T-cell (primary cell): ENCODE results near the gene MYO5C. TPM values are rescaled to one million over a fixed set of nuclear protein-coding genes. Genes with fewer than 3 reads are reported as not detected.

ENCODE experiments used
- ATAC-seq, 4 experiments: fragments of 200-7000 bp in 3 of 4; fragments of 150-1000 bp in 1 of 4; cut with Tn5 transposase; replicated peaks in 1 of 4; 1 replicate in 3 of 4; 2 replicates in 1 of 4; pipeline ENCODE4 v1.10.0; 2021; ENCODE audit warnings: moderate library complexity in 3 of 4, mild to moderate bottlenecking in 2 of 4, moderate number of reproducible peaks in 1 of 4
- CTCF ChIA-PET, 2 donors: fragments of 300-600 bp; sonication (Branson Sonifier 250); formaldehyde crosslinking; loops; one replicate each; lab custom pipeline; 2022; ENCODE audit warnings: antibody characterized with exemption in 2 of 2; lab: Charles Lee
- POLR2A ChIA-PET, 2 donors: fragments of 300-600 bp; sonication (Branson Sonifier 250); formaldehyde crosslinking; loops; one replicate each; lab custom pipeline; 2022; ENCODE audit warnings: antibody characterized with exemption in 2 of 2; lab: Charles Lee
- DNase-seq, 35 experiments: peaks; one replicate each; pipeline versions ENCODE4 v3.0.0 to v3.0.0-alpha.2; 2013 to 2023
- H3K27ac ChIP-seq: one replicate; pipeline ENCODE4 v1.5.1; 2013; ENCODE audit warnings: low read length
- H3K27me3 ChIP-seq, 2 experiments: replicated peaks in 1 of 2; 1 replicate in 1 of 2; 2 replicates in 1 of 2; pipeline versions ENCODE4 v1.6.1 to v1.7.0; 2013; ENCODE audit warnings: low read length in 1 of 2, mixed read lengths in 1 of 2; ENCODE audit not compliant: control insufficient read depth in 2 of 2, insufficient read depth in 2 of 2; ENCODE audit errors: extremely low read depth in 1 of 2
- H3K36me3 ChIP-seq, 2 donors: 1 replicate in 1 of 2; 2 replicates in 1 of 2; pipeline versions ENCODE4 v1.6.1 to v1.7.0; 2013; ENCODE audit warnings: low read length in 1 of 2; ENCODE audit not compliant: control insufficient read depth in 2 of 2, insufficient read depth in 1 of 2; ENCODE audit errors: extremely low read depth in 1 of 2
- H3K4me1 ChIP-seq, 2 experiments: 1 replicate in 1 of 2; 2 replicates in 1 of 2; pipeline versions ENCODE4 v1.6.1 to v1.7.0; 2013; ENCODE audit warnings: low read length in 2 of 2, mixed read lengths in 1 of 2; ENCODE audit not compliant: insufficient read depth in 2 of 2, control insufficient read depth in 1 of 2; ENCODE audit errors: extremely low read depth in 1 of 2
- H3K4me3 ChIP-seq, 2 donors: 1 replicate in 1 of 2; 2 replicates in 1 of 2; pipeline versions ENCODE4 v1.5.1 to v1.7.0; 2013; ENCODE audit warnings: mild to moderate bottlenecking in 2 of 2, low read length in 1 of 2, moderate library complexity in 1 of 2; ENCODE audit not compliant: control insufficient read depth in 1 of 2; ENCODE audit errors: extremely low read depth in 1 of 2
- H3K9me3 ChIP-seq: 2 replicates; pipeline ENCODE4 v1.7.0; 2013
- H3K27ac Mint-ChIP-seq, 2 donors: one replicate each; pipeline ENCODE4 v1.8.0; 2020 to 2021; ENCODE audit warnings: mild to moderate bottlenecking in 2 of 2, mixed read lengths in 2 of 2
- H3K27me3 Mint-ChIP-seq, 2 donors: one replicate each; pipeline ENCODE4 v1.8.0; 2021 to 2022; ENCODE audit warnings: mixed read lengths in 2 of 2
- H3K36me3 Mint-ChIP-seq: one replicate; pipeline ENCODE4 v1.8.0; 2021; ENCODE audit warnings: mixed read lengths
- H3K4me1 Mint-ChIP-seq, 3 donors: one replicate each; pipeline ENCODE4 v1.8.0; 2020 to 2022; ENCODE audit warnings: mixed read lengths in 3 of 3, mild to moderate bottlenecking in 1 of 3
- H3K4me3 Mint-ChIP-seq, 3 donors: one replicate each; pipeline ENCODE4 v1.8.0; 2020 to 2022; ENCODE audit warnings: mild to moderate bottlenecking in 3 of 3, mixed read lengths in 3 of 3, moderate library complexity in 3 of 3
- H3K9me3 Mint-ChIP-seq, 3 donors: one replicate each; pipeline ENCODE4 v1.8.0; 2020 to 2022; ENCODE audit warnings: mixed read lengths in 3 of 3
- WGBS: methylation state at CpG from one replicate; pipeline ENCODE4 v1.1.5; 2013; ENCODE audit warnings: missing lambda C conversion rate; ENCODE audit not compliant: insufficient coverage; 5-methylcytosine and 5-hydroxymethylcytosine counted together
- total RNA-seq, 35 experiments: library from RNA in 6 of 35; stranded (reverse) in 6 of 35; fragments of 120-200 nt in 1 of 35; gene quantifications; one replicate each; pipeline versions ENCODE4 v1.2.1 to v1.2.4 and lab custom pipeline; 2013 to 2026

MYO5C gene
- total RNA-seq, 5 donors from 2014 or later (not counting 1 experiment from before 2014, with no cell fraction given) = 0.33 to 0.73 (median 0.53) TPM

DNA sequence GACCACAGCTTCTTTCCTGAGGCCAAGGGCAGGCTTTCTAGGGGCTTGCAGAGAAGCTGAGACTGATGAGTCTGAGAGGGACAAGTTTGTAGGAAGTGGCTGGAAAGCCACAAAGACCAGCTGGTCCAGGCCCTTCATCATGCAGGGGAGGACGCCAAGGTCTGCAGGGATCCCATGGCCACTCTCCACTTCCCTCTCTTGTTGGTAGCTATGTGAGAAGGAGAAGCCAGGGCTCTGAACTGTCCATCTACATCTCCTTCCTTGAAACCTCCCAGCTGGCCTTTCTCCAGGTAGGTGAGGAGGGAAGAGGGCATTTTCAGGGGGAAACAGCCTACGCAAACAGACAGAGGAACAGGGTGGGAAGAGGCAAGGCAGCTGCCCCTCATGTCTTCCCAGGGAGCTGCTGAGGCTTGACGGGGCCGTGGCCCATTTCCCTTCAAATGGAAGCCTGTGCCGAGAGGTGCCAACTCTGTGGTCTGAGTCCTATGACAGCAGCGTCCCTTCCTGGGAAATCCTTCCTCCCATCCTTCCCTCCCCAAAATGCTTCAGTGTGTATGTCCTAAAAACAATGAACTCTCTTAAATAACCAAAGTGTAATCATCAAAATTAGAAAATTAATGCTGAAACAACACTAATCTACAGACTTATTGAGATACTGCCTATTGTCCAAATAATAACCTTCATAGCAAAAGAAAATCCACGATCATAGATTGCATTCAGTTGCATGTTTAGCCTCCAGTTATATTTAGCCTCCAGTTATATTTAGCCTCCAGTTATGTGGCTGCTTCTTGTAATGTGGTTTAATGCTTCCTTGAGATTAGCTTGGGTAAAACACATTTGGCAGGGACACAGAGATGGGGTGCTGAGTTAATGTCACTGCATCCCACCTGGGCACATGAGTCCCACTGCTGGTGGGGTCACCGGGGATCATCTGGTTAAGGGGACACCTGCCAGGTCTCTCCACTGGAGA lies 140.4 kb downstream of the MYO5C start:
- no peaks in the 10 kb centered on the region for H3K9me3 Mint-ChIP-seq
- H3K27me3 ChIP-seq = no peaks in the 10 kb centered on the region
- H3K27me3 Mint-ChIP-seq = no peaks in the 10 kb centered on the region
- ATAC-seq (no peak), DNase-seq (no peak)
- 60% methylated on average over 3 of the region's 8 CpGs for WGBS
- H3K36me3 ChIP-seq = peaks cover 8 to 40% of the 10 kb centered on the region in 2 donors
- peaks cover 47% of the 10 kb centered on the region for H3K36me3 Mint-ChIP-seq
- no peak overlapping the region for H3K4me3 ChIP-seq
- H3K4me1 Mint-ChIP-seq = peaks cover 4 to 20% (median 4%) of the 10 kb centered on the region in 3 donors
- H3K27ac ChIP-seq = no peak overlapping the region
- H3K27ac Mint-ChIP-seq = no peak overlapping the region
- ChIA-PET CTCF (interaction anchor here (0.5 to 1.4 kb wide), 4 partner anchors 17 to 569 kb away, joined by 3 to 4 read pairs (median 4); no protein-coding TSS in a partner anchor), POLR2A (interaction anchor here (0.6 to 1.9 kb wide), 2 partner anchors 15 to 25 kb away, joined by 6 to 9 read pairs; no protein-coding TSS in a partner anchor)
- H3K4me3 Mint-ChIP-seq = no peak overlapping the region
- H3K4me1 ChIP-seq = no peaks in the 10 kb centered on the region
- H3K9me3 ChIP-seq = no peaks in the 10 kb centered on the region

DNA sequence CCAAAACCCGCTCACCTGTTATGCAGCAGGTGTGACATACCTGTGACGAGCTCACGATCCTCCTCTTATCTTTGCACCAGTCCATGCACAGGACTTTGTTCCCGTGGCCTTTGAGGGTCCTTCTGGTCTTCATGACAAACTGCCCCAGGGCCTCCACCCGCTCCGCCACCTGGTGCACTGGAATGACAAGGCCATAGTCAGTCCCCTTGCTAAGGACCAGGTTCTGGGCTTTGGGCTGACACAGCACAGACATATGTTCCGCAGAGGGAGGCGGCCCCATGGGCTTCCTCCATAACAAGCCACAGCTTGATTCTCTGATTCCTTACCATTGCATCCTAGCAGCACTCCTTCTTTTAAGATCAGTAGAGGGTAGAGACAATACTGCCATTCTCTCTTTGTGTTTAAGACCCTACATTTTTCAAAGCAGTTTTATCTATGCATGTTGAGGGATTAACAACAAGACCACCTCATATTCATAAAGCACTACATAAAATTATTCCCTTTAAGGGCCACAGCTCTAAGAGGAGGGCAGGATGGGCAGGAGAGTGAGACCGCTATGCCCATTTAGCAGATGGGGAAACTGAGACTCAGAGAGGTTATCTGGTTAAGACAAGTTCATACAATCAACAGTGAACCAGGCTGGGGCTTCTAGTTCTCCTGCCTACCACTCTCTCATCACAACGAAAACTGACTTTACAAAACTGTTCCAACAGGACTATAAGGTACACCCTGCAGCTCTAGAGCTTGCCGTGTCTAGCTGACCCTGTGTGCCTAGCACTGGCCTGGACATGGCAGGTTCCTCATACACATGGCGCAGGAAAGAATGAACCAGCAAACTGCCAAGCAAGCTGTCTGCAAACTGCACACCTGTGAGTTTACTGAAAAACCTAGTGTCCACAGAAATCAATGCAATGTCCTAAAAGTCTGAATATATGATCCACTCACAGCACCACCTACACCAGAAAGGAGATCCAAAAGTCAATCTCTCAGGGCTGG lies 141.4 kb downstream of the MYO5C start:
- no peaks in the 10 kb centered on the region for H3K27me3 ChIP-seq
- peaks cover 6 to 43% of the 10 kb centered on the region in 2 donors for H3K36me3 ChIP-seq
- Mint-ChIP-seq H3K36me3 (peaks cover 49% of the 10 kb centered on the region), H3K4me1 (peaks cover 4 to 20% (median 4%) of the 10 kb centered on the region in 3 donors), H3K27ac (no peak overlapping the region), H3K4me3 (no peak overlapping the region), H3K9me3 (no peaks in the 10 kb centered on the region), H3K27me3 (no peaks in the 10 kb centered on the region)
- H3K4me1 ChIP-seq = no peaks in the 10 kb centered on the region
- H3K4me3 ChIP-seq = no peak overlapping the region
- POLR2A ChIA-PET = interaction anchor here (0.6 to 1.9 kb wide), 3 partner anchors 26 to 82 kb away, joined by 3 to 6 read pairs (median 3); no protein-coding TSS in a partner anchor
- DNase-seq (no peak), ATAC-seq (no peak)
- no peaks in the 10 kb centered on the region for H3K9me3 ChIP-seq
- over 99% methylated on average over 9 of the region's 12 CpGs for WGBS
- H3K27ac ChIP-seq = no peak overlapping the region
- CTCF ChIA-PET = interaction anchor here (0.5 to 1.4 kb wide), 7 partner anchors 11 to 568 kb away, joined by 3 to 5 read pairs (median 4); no protein-coding TSS in a partner anchor

DNA sequence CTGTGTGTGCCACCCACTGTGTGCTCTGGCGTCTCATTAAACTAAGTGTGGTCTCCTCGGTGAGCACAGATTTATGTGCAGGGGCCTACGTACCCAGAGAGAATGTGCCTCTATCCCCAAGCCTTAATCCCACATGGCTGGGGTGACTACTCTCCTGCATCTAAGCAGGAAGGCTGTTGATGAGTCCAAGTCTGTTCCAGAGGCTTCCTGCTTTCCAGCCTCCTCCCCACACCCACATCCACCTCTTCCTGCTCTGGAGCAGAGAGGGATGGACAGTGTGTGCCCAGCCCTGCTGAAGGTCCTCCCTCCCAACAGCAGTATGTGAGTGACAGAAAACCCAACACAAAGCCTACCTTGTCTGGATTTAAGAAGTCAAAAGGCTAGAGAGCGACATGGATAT lies 144.3 kb downstream of the MYO5C start:
- Histone ChIP-seq H3K4me1 (no peaks in the 10 kb centered on the region), H3K4me3 (no peak overlapping the region), H3K9me3 (no peaks in the 10 kb centered on the region), H3K27ac (no peak overlapping the region), H3K36me3 (peaks cover 3 to 62% of the 10 kb centered on the region in 2 donors), H3K27me3 (no peaks in the 10 kb centered on the region)
- 100% methylated on average over 3 of the region's 4 CpGs for WGBS
- POLR2A ChIA-PET = interaction anchor here (0.5 to 1.7 kb wide), 2 partner anchors 28 to 66 kb away, joined by 3 to 6 read pairs; no protein-coding TSS in a partner anchor
- DNase-seq (no peak), ATAC-seq (no peak)
- Mint-ChIP-seq H3K9me3 (no peaks in the 10 kb centered on the region), H3K4me1 (peaks cover 4 to 12% (median 4%) of the 10 kb centered on the region in 3 donors), H3K27ac (no peak overlapping the region), H3K27me3 (no peaks in the 10 kb centered on the region), H3K4me3 (no peak overlapping the region), H3K36me3 (peaks cover 68% of the 10 kb centered on the region)
- CTCF ChIA-PET = no interaction called here

DNA sequence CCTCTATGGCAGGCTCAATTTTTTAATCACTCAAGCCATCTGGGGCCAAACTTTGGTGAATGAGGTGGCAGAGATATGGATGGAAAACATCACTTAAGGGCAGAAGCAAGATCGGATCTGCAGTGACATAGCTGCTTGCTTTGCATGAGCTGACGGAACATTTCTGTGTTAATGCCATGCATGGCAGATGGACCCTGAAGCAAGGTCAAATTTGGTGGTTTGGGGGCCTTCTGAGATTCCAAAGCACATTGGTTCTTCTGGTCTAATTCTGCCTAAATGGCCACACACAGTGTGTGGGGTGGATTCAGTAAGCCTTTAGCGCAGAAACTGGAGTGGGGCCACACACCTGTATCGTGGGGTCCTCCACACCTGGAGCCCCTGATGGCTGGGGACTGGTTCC lies 144.7 kb downstream of the MYO5C start:
- H3K9me3 ChIP-seq = no peaks in the 10 kb centered on the region
- no peaks in the 10 kb centered on the region for H3K4me1 ChIP-seq
- H3K4me3 ChIP-seq = no peak overlapping the region
- H3K36me3 ChIP-seq = peaks cover 3 to 65% of the 10 kb centered on the region in 2 donors
- H3K27me3 ChIP-seq = no peaks in the 10 kb centered on the region
- ChIA-PET CTCF (no interaction called here), POLR2A (interaction anchor here in 1 of 2 donors (1.7 kb wide), 1 partner anchor 28 kb away, joined by 6 read pairs; no protein-coding TSS in a partner anchor)
- Mint-ChIP-seq H3K9me3 (no peaks in the 10 kb centered on the region), H3K4me3 (no peak overlapping the region), H3K36me3 (peaks cover 70% of the 10 kb centered on the region), H3K27ac (no peak overlapping the region), H3K4me1 (peaks cover under 1 to 12% (median under 1%) of the 10 kb centered on the region in 3 donors), H3K27me3 (no peaks in the 10 kb centered on the region)
- H3K27ac ChIP-seq = no peak overlapping the region
- ATAC-seq (no peak), DNase-seq (no peak)
- WGBS = 98% methylated on average over 4 of the region's 4 CpGs

DNA sequence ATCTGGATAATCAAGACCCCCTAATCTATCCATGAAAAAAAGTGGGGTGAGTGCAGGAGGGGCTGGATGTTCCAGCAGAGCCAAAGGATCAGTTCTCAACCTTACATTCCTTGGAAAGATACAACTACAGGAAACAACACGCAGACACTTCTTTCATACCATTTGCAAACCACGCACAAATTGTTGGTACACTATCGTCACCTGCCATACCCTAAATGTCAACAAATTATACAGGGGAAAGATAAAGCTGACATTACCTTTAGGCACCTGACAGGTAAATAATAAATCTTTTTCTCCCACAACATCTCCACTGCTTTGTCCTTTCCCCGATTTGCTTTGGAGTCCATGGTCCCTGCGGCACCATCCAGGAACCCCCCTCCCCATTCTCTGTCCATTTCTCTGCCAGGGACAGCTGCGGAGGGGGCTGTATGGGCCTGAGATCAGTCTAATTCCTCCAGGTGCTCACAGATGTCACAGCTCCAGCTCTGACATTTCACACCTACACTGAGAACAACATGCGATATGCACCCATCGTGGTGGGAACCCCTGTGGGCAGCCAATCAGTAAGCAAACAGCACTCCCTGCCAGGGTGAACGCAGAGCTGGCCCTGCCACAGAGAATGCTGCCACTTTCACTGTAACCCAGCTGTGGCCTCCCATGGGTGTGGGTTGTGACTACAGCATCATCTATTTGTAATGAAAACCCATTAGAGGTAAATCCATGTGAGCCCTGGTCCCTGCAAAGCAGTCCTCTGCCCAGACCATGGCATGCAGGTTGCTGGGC lies 145.4 kb downstream of the MYO5C start:
- ChIA-PET POLR2A (interaction anchor here in 1 of 2 donors (1.7 kb wide), 1 partner anchor 29 kb away, joined by 6 read pairs; no protein-coding TSS in a partner anchor), CTCF (no interaction called here)
- peaks cover 0 to 9% (median 0%) of the 10 kb centered on the region in 3 donors for H3K4me1 Mint-ChIP-seq
- 86% methylated on average over 8 of the region's 9 CpGs for WGBS
- Histone ChIP-seq H3K4me1 (no peaks in the 10 kb centered on the region), H3K36me3 (peaks cover 3 to 68% of the 10 kb centered on the region in 2 donors), H3K27ac (no peak overlapping the region), H3K4me3 (no peak overlapping the region), H3K27me3 (no peaks in the 10 kb centered on the region), H3K9me3 (no peaks in the 10 kb centered on the region)
- no peak overlapping the region for H3K27ac Mint-ChIP-seq
- peaks cover 68% of the 10 kb centered on the region for H3K36me3 Mint-ChIP-seq
- no peak overlapping the region for H3K4me3 Mint-ChIP-seq
- ATAC-seq = no peak
- DNase-seq = no peak
- H3K27me3 Mint-ChIP-seq = no peaks in the 10 kb centered on the region
- H3K9me3 Mint-ChIP-seq = no peaks in the 10 kb centered on the region
